ENCODE measurements around the gene ANGEL1. TPM values are rescaled to one million over a fixed set of nuclear protein-coding genes. Genes with fewer than 3 reads are reported as not detected.

Gene ANGEL1
- total and polyA plus RNA-seq, 11 donors, result 9.3 to 16.3 (median 13.3) TPM

- H3K27me3 ChIP-seq, result peaks cover 0 to 4% (median 0%) of the 10 kb centered on the region in 9 donors
- peak; percentile 80 to 87 (median 83) for DNase-seq
- H3K9me3 ChIP-seq, result no peaks in the 10 kb centered on the region
- peak overlapping the region; percentile 61 to 93 (median 86) for H3K27ac ChIP-seq
- H3K4me1 ChIP-seq, result peaks cover 0 to 27% (median 8%) of the 10 kb centered on the region in 12 donors
- WGBS, 4 donors, result 39 to 48% (median 45%) methylated on average over 9 of the region's 9 CpGs
- no peaks in the 10 kb centered on the region for H3K36me3 ChIP-seq
- TF ChIP-seq POLR2A (IDR thresholded peaks at IDR 0.05), result no peak
- peak in 9 of 12 donors; percentile 15 to 49 (median 36) for TF ChIP-seq CTCF (IDR thresholded peaks at IDR 0.05)
- intact Hi-C loops (cut with DNase I), result loop anchor here in 3 of 10 donors (1.0 to 2.0 kb wide), 2 partner anchors 19 to 20 kb away; no protein-coding TSS in a partner anchor
- ATAC-seq, result peak; percentile 91 to 99 (median 98)
- H3K4me3 ChIP-seq, result no peak overlapping the region
These were observed 31.5 kb upstream of the ANGEL1 start for GRCh38 chr14:76844223-76844622.

- Histone ChIP-seq H3K36me3 (no peaks in the 10 kb centered on the region), H3K4me1 (peaks cover 0 to 27% (median 8%) of the 10 kb centered on the region in 12 donors), H3K27me3 (peaks cover 0 to 4% (median 0%) of the 10 kb centered on the region in 9 donors), H3K9me3 (no peaks in the 10 kb centered on the region), H3K4me3 (no peak overlapping the region), H3K27ac (peak overlapping the region in 2 of 12 donors; percentile 3 to 90)
- DNase-seq (no peak), ATAC-seq (no peak)
- intact Hi-C loops (cut with DNase I), result no loop called here
- TF ChIP-seq POLR2A (IDR thresholded peaks at IDR 0.05) (no peak), CTCF (IDR thresholded peaks at IDR 0.05) (no peak)
These were observed 29.7 kb upstream of the ANGEL1 start for GRCh38 chr14:76842414-76842813.

GRCh38 chr14:76837524-76837923 lies 24.8 kb upstream of the ANGEL1 start:
- Histone ChIP-seq H3K27ac (no peak overlapping the region), H3K9me3 (no peaks in the 10 kb centered on the region), H3K4me1 (peaks cover 0 to 11% (median 0%) of the 10 kb centered on the region in 12 donors), H3K4me3 (no peak overlapping the region), H3K27me3 (no peaks in the 10 kb centered on the region), H3K36me3 (no peaks in the 10 kb centered on the region)
- intact Hi-C loops (cut with DNase I), result loop anchor here in 1 of 10 donors (2.0 kb wide), 1 partner anchor 77 kb away; the partner anchor contains the start of gene VASH1
- TF ChIP-seq POLR2A (IDR thresholded peaks at IDR 0.05) (no peak), CTCF (IDR thresholded peaks at IDR 0.05) (no peak)
- WGBS, 4 donors, result 63 to 69% (median 64%) methylated on average over 5 of the region's 5 CpGs
- no peak for DNase-seq
- no peak for ATAC-seq

GRCh38 chr14:76836029-76836630 lies 23.4 kb upstream of the ANGEL1 start:
- no peak for TF ChIP-seq POLR2A (IDR thresholded peaks at IDR 0.05)
- TF ChIP-seq CTCF (IDR thresholded peaks at IDR 0.05), result no peak
- no peaks in the 10 kb centered on the region for H3K36me3 ChIP-seq
- intact Hi-C loops (cut with DNase I), result loop anchor here in 1 of 10 donors (2.0 kb wide), 1 partner anchor 75 kb away; the partner anchor contains the start of gene VASH1
- WGBS, 4 donors, result 90 to 91% (median 91%) methylated on average over 12 to 13 of the region's 13 CpGs
- H3K4me1 ChIP-seq, result peaks cover 0 to 18% (median 0%) of the 10 kb centered on the region in 12 donors
- no peaks in the 10 kb centered on the region for H3K9me3 ChIP-seq
- H3K27me3 ChIP-seq, result no peaks in the 10 kb centered on the region
- peak in 1 of 4 donors; percentile 22 for ATAC-seq
- no peak for DNase-seq
- H3K27ac ChIP-seq, result no peak overlapping the region
- no peak overlapping the region for H3K4me3 ChIP-seq

Measured in heart left ventricle (tissue), 16 donors.